Mucosa of descending colon (tissue), 3 donors: ENCODE measurements around the gene RABEP1. TPM values are rescaled to one million over a fixed set of nuclear protein-coding genes. Genes with fewer than 3 reads are reported as not detected.

Experiments
- ATAC-seq: fragments of 200-7000 bp; cut with Tn5 transposase; one replicate; pipeline ENCODE4 v1.9.1; 2020; ENCODE audit warnings: mild to moderate bottlenecking, moderate library complexity
- DNase-seq, 3 donors: peaks; one replicate each; pipeline ENCODE4 v3.0.0-alpha.2; 2020
- H3K36me3 ChIP-seq: fragments of 200-600 bp; one replicate; pipeline ENCODE4 v1.8.0; 2021; ENCODE audit warnings: low read depth, mild to moderate bottlenecking
- H3K4me1 ChIP-seq: fragments of 200-600 bp; one replicate; pipeline ENCODE4 v1.8.0; 2021; ENCODE audit warnings: low read depth, mild to moderate bottlenecking
- H3K4me3 ChIP-seq: fragments of 200-600 bp; one replicate; pipeline ENCODE4 v1.8.0; 2021; ENCODE audit warnings: mild to moderate bottlenecking
- H3K9me3 ChIP-seq: fragments of 200-600 bp; one replicate; pipeline ENCODE4 v1.8.0; 2021; ENCODE audit warnings: mild to moderate bottlenecking
- CTCF ChIP-seq: fragments of 200-600 bp; IDR thresholded peaks from one replicate; pipeline ENCODE4 v1.8.0; 2022; ENCODE audit warnings: antibody characterized with exemption, mild to moderate bottlenecking
- intact Hi-C, 2 donors: fragments of 100-400 bp; cut with DNase I in 1 of 2; cut with micrococcal nuclease in 1 of 2; formaldehyde crosslinking; loops; one replicate each; pipeline versions ENCODE4 v1.11.0 to v1.11.1; 2022; cut with DNase I, micrococcal nuclease
- total RNA-seq, 3 donors: library from RNA; stranded (reverse); fragmentation: NEBNext Ultra II Directional in 2 of 3; extraction: Animal tissue kit (Norgen Biotek cat#: 25700) in 2 of 3; gene quantifications; one replicate each; pipeline versions ENCODE4 v1.2.1 to v1.2.4, GENCODE V29; 2021 to 2023
- donor health status: DM: no; HTN: no; CAD: no; lungs with moderate emphysema.
- donor health status: DM: no; HTN: no; CAD: no.
- donor health status: DM: no; HTN: yes; CAD: no.

Gene RABEP1
- total RNA-seq, 3 donors from 2014 or later, result 24.9 to 53.4 (median 30.7) TPM

DNA sequence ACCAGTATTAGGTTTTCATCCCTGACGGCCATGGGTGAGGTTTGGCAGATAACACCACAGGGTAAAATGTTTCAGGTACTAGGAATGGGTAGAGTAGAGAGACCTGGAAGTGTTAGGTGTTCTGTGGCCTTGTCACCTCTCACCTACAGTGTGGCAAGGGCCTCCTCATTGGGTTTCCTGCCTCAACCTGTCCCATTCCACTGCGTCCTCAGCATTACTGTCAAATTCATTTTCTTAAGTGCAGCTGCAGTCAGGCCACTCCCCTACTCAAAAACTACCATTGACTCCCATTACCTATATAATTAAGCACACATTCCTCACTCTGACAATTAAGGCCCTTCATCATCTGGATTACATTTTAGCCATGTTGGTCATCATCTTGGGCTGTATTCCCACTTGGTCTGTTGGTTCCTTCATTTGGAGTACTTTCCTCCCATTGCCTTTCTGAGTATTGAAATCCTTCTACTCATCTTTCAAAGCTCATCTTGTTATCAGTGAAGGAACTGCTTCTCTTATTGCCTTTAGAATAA is 72.9 kb downstream of the RABEP1 start:
- Histone ChIP-seq H3K9me3 (no peaks in the 10 kb centered on the region), H3K36me3 (peaks cover 5% of the 10 kb centered on the region), H3K4me3 (no peak overlapping the region), H3K4me1 (no peaks in the 10 kb centered on the region)
- DNase-seq (no peak), ATAC-seq (no peak)
- no peak for TF ChIP-seq CTCF
- intact Hi-C loops, result no loop called here

- Histone ChIP-seq H3K4me3 (no peak overlapping the region), H3K9me3 (no peaks in the 10 kb centered on the region), H3K36me3 (peaks cover 5% of the 10 kb centered on the region), H3K4me1 (no peaks in the 10 kb centered on the region)
- no peak for DNase-seq
- no peak for TF ChIP-seq CTCF
- intact Hi-C loops, result no loop called here
- no peak for ATAC-seq
Measured at GRCh38 chr17:5355421-5356129, 73.5 kb downstream of the RABEP1 start.

DNA sequence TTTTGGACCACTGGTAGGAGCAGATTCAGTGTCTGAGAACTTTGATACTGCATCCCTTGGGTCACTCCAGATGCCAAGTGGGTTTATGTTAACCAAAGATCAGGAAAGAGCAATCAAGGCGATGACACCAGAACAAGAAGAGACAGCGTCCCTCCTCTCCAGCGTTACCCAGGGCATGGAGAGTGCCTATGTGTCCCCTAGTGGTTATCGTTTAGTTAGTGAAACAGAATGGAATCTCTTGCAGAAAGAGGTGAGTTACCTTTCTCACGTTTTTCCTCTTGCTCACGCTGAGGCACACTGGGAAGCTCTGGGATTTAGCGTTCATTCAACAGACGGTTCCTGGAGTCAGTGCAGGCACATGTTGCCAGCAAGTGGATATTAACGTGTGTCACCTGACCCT is 79.3 kb downstream of the RABEP1 start:
- TF ChIP-seq CTCF, result no peak
- Histone ChIP-seq H3K36me3 (no peaks in the 10 kb centered on the region), H3K4me3 (no peak overlapping the region), H3K9me3 (no peaks in the 10 kb centered on the region), H3K4me1 (no peaks in the 10 kb centered on the region)
- no peak for DNase-seq
- no peak for ATAC-seq
- intact Hi-C loops, result no loop called here

GRCh38 chr17:5362162-5362811 is 80.2 kb downstream of the RABEP1 start:
- no peak for DNase-seq
- Histone ChIP-seq H3K4me3 (no peak overlapping the region), H3K36me3 (no peaks in the 10 kb centered on the region), H3K9me3 (no peaks in the 10 kb centered on the region), H3K4me1 (no peaks in the 10 kb centered on the region)
- intact Hi-C loops, result no loop called here
- TF ChIP-seq CTCF, result no peak
- ATAC-seq, result no peak

DNA sequence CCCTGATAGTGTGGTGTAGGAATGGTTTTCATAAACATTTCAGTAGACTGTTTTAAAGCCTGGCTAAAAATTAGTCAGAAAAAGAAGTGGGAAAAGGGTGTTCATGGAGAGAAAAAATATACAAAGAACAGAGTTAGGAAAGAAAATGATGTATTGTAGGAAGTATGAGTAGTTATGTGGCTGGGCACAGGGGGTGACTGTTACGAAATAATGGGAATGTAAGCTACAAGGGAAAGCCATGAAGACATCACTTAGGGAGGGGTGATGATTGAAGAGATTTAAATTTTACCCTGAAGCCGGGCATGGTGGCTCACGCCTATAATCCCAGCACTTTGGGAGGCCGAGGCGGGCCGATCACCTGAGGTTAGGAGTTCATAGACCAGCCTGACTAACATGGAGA is 82.1 kb downstream of the RABEP1 start:
- intact Hi-C loops, result no loop called here
- no peak for TF ChIP-seq CTCF

More for the DNA sequence above, 82.1 kb downstream of the RABEP1 start:
- Histone ChIP-seq H3K36me3 (no peaks in the 10 kb centered on the region), H3K9me3 (no peaks in the 10 kb centered on the region), H3K4me1 (no peaks in the 10 kb centered on the region), H3K4me3 (no peak overlapping the region)
- DNase-seq, result no peak
- ATAC-seq, result no peak
